ENCODE data around the gene TRIP13.
"Not testable (repeated sequence)": the region's sequence is repeated elsewhere in the genome, so short reads cannot be mapped to it uniquely, and the experiment has no call there.

TRIP13 gene

DNA sequence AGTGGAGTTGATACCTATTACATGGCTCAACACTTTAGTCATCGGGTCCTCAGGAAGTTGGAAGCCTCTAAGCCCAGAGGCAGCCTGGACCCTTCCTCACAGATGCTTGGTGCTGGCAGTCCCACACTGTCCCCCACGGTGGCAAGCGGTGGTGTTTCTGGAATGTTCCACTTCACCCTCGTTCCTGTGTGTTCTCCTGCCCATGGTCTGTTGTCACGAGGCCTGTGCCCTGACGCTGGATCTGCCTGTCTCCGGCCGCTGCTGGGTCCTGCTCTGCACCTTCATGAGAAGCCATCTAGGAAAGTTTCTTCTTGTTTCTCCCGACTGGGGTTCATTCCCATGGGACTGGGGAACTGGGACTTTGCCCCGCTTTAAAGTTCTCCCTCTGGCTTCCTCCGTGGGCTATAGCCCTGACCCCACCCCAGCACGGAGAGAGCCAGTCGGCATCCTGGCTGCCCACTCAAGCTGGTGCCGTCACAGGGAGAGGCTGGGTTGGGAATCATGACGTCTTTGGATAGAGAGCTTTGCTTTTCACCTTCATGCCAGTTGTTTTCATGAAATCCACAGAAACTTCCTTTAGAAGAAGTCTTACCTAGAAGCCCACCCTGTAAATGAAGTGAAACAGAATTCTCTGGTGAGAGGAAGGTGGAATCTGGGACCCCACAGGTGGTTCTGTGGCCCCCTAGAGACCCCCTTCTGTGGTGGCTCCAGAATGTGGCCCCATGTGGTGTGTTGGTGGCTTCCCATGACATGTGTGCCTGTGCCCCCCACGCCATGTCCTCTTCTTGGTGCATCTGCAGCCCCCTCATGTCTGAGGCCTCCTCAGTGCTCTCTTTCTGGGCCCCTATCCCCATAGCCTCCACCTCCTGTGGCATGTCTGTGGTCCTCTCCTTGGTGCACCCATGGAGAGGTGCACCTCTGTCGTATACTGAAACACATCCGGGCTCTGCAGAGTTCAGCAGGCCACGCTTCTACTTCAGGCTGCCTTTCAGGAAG lies 43.8 kb downstream of the TRIP13 start:
- DNase-seq (ENCODE audit: low spot score) = no peak
- TF ChIP-seq, protein P1, sequence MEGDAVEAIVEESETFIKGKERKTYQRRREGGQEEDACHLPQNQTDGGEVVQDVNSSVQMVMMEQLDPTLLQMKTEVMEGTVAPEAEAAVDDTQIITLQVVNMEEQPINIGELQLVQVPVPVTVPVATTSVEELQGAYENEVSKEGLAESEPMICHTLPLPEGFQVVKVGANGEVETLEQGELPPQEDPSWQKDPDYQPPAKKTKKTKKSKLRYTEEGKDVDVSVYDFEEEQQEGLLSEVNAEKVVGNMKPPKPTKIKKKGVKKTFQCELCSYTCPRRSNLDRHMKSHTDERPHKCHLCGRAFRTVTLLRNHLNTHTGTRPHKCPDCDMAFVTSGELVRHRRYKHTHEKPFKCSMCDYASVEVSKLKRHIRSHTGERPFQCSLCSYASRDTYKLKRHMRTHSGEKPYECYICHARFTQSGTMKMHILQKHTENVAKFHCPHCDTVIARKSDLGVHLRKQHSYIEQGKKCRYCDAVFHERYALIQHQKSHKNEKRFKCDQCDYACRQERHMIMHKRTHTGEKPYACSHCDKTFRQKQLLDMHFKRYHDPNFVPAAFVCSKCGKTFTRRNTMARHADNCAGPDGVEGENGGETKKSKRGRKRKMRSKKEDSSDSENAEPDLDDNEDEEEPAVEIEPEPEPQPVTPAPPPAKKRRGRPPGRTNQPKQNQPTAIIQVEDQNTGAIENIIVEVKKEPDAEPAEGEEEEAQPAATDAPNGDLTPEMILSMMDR (IDR thresholded peaks at IDR 0.05; ENCODE audit: extremely low read depth, insufficient read depth, missing control alignments) = no peak
- in situ Hi-C loops (cut with MboI; ENCODE audit: low pct_unique_long_range_greater_than_20kb, low sequenced_read_pairs, unreplicated experiment) = loop anchor here (25.0 kb wide), 2 partner anchors 176 to 701 kb away; partner anchors contain the start of gene SLC12A7

DNA sequence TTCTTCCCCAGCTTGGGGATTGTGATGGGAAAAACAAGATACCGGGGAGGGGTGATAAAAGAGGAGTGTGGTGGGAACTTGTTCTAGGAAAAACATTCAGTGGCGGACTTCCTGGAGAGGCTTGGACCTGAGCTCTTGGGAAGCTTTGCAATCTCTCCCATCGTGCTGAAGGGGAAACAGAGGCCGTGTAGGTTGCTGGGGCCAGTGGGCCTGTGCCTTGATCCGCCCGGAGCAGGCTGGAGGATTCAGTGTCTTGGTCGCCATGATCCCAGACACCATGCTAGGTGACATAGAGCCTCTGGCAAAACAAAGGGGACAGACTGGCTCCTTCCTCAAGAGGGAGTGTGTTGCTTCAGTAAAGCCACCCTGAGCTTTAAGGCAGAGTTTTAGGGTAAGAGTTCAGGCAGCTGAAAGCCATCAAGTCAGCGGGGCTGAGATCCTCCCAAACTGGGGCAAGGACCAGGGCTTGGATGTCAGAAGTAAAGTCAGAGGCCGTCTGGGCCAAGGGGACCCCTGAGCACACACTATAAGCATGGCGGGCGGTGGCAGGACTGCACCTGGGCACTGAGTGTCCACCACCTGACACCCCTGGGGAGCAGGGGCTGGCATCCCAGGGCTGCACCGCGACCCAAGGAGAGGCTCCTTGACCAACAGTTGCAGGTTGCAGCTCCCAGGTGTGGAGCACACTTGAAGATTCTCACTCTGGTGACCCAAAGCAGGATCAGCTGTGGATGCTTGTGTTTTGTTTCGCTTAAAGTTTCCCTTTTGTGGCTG lies 44.7 kb downstream of the TRIP13 start:
- in situ Hi-C loops (cut with MboI; ENCODE audit: low pct_unique_long_range_greater_than_20kb, low sequenced_read_pairs, unreplicated experiment) = loop anchor here (25.0 kb wide), 2 partner anchors 175 to 700 kb away; partner anchors contain the start of gene SLC12A7
- DNase-seq (ENCODE audit: low spot score) = no peak
- TF ChIP-seq, protein P1 (IDR thresholded peaks at IDR 0.05; ENCODE audit: extremely low read depth, insufficient read depth, missing control alignments) = no peak

DNA sequence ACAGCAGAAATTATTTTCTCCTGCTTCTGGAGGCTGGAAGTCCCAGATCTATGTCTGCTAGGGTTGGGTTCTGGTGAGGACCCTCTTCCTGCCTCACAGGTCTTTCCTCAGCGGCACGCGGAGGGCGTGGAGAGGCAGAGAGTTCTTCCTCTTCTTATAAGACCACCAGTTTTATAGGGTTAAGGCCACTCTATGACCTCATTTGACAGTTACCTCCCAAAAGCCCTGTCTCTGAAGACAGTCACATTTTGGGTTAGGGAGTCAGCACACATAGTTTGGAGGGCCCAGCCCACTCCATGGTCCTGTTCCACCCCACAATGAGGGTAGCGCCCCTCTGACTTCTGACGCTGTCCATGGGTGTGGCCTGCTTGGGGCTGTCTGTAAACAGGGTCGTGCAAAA lies 46.7 kb downstream of the TRIP13 start:
- no peak for DNase-seq (ENCODE audit: low spot score)
- TF ChIP-seq, protein P1 (IDR thresholded peaks at IDR 0.05; ENCODE audit: extremely low read depth, insufficient read depth, missing control alignments) = no peak
- in situ Hi-C loops (cut with MboI; ENCODE audit: low pct_unique_long_range_greater_than_20kb, low sequenced_read_pairs, unreplicated experiment) = loop anchor here (25.0 kb wide), 2 partner anchors 173 to 698 kb away; partner anchors contain the start of gene SLC12A7

DNA sequence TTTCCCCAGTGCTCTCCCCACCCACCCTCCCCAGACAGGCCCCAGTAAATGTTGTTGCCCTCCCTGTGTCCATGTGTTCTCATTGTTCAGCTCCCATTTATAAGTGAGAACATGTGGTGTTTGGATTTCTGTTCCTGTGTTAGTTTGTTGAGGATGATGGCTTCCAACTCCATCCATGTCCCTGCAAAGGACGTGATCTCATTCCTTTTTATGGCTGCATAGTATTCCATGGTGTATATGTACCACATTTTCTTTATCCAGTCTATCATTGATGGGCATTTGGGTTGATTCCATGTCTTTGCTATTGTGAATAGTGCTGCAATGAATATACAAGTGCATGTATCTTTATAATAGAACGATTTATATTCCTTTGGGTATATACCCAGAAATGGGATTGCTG lies 48.1 kb downstream of the TRIP13 start:
- in situ Hi-C loops (cut with MboI; ENCODE audit: low pct_unique_long_range_greater_than_20kb, low sequenced_read_pairs, unreplicated experiment) = loop anchor here (25.0 kb wide), 2 partner anchors 172 to 697 kb away; partner anchors contain the start of gene SLC12A7
- not testable (repeated sequence) for DNase-seq (ENCODE audit: low spot score)

DNA sequence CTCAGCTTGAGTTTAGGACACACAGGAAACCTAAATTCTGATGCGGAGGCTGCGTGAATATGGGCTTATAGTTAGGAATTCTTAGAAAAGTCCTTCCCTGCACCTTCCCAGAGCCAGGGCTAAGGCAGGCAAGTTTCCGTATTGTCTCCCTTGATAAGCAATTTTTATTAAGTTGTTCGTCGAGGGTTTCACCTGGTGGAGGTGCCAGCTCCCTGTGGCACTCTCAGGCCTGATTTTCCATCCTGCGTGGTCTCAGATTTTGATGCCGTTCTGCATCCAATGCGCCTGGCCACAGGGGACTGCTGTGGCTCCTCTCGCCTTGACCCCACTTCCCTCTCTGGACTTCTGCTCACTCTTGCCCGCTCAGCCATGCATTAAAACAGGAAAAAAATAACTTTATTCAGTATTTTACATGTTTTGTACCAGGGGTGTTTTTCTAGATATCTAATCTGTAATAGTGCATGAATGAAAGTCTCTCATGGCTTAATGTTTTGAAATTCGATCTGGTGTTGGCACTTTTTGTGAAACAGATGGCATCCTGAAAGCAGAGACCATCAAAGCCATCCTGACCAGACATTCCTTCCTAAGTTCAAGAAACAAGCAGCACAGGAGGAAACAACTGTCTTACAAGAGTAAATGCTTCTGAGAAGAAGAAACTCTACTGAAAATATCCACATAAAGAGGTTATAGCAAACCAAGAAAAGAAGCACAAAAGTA lies 50.7 kb downstream of the TRIP13 start:
- in situ Hi-C loops (cut with MboI; ENCODE audit: low pct_unique_long_range_greater_than_20kb, low sequenced_read_pairs, unreplicated experiment) = loop anchor here (25.0 kb wide), 2 partner anchors 169 to 694 kb away; partner anchors contain the start of gene SLC12A7
- TF ChIP-seq, protein P1 (IDR thresholded peaks at IDR 0.05; ENCODE audit: extremely low read depth, insufficient read depth, missing control alignments) = no peak
- no peak for DNase-seq (ENCODE audit: low spot score)

DNA sequence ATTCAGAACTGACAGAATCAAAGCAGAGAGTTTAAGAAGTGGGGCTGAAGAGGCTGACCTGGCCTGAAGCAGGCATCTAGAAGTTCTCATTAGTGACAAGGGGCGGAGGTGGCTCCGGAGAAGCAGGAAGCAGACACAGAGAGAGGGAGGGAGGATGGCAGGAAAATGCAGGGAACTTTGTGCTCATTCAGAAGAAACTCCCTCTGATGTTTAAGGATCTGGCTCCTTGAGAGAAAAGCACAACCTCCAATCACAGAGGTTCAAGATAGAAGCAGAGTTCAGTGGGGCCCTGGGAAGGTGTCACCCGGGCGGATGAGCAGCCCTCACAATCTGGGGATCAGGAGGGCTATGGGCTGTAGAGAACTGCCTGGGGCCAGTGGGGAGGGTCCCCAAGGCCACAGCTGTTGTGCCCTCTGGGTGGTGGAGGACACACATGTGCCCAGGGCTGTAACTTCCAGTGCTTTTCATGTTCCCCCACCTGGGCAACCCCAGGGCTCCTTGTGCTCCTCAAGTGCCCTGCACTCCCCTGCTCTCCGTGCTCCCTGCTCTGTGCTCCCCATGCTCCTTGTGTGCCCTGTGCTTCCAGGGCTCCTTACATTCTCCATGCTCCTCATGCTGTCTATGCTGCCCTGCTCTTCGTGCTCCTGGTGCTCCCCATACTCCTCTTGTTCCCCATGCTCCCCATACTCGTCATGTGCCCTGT lies 51.4 kb downstream of the TRIP13 start:
- in situ Hi-C loops (cut with MboI; ENCODE audit: low pct_unique_long_range_greater_than_20kb, low sequenced_read_pairs, unreplicated experiment) = loop anchor here (25.0 kb wide), 2 partner anchors 168 to 693 kb away; partner anchors contain the start of gene SLC12A7
- DNase-seq (ENCODE audit: low spot score) = no peak
- TF ChIP-seq, protein P1 (IDR thresholded peaks at IDR 0.05; ENCODE audit: extremely low read depth, insufficient read depth, missing control alignments) = no peak

Measured in GM13977 (cell line).